SU-DHL-6 (cell line): ENCODE data around the gene SCN2B.

Experiments used
- CTCF ChIP-seq: fragments of 200-600 bp; sonication (generic); IDR thresholded peaks from one replicate; pipeline ENCODE4 v1.5.1; 2017; ENCODE audit warnings: antibody characterized with exemption, mild to moderate bottlenecking, low read length, moderate library complexity; ENCODE audit not compliant: insufficient read depth, poor library complexity, severe bottlenecking
- EZH2phosphoT487 ChIP-seq: fragments of 200-600 bp; sonication (generic), shearing (Covaris generic); conservative IDR thresholded peaks from 2 replicates; pipeline ENCODE4 v1.6.1; 2018; ENCODE audit warnings: mild to moderate bottlenecking, antibody characterized with exemption, low read length, moderate library complexity, mixed read lengths

GRCh38 chr11:118186346-118187107, 10.1 kb upstream of the SCN2B start:
- no peak for TF ChIP-seq CTCF
- TF ChIP-seq EZH2phosphoT487: no peak
